H1 (cell line): Measurements from ENCODE around the gene PRR23E.

Source experiments
- CTCF ChIP-seq, 3 experiments: IDR thresholded peaks; 1 replicate in 2 of 3; 2 replicates in 1 of 3; pipeline versions ENCODE4 v1.5.1 to v1.6.1; 2011; ENCODE audit warnings: low read length in 3 of 3, mild to moderate bottlenecking in 3 of 3, inconsistent platforms in 2 of 3, low read depth in 1 of 3, moderate library complexity in 1 of 3; ENCODE audit not compliant: insufficient read depth in 1 of 3; ENCODE audit errors: control extremely low read depth in 1 of 3
- EP300 ChIP-seq, 2 experiments: IDR thresholded peaks; 1 replicate in 1 of 2; 2 replicates in 1 of 2; pipeline ENCODE4 v1.6.1; 2011 to 2012; ENCODE audit warnings: low read depth in 2 of 2, low read length in 2 of 2, mild to moderate bottlenecking in 2 of 2, borderline replicate concordance in 1 of 2, inconsistent platforms in 1 of 2, moderate library complexity in 1 of 2
- POLR2A ChIP-seq, 2 experiments: IDR thresholded peaks; 1 replicate in 1 of 2; 2 replicates in 1 of 2; pipeline ENCODE4 v1.6.1; 2011; ENCODE audit warnings: low read depth in 2 of 2, low read length in 2 of 2, mild to moderate bottlenecking in 2 of 2; ENCODE audit errors: control extremely low read depth in 1 of 2
- USF2 ChIP-seq: IDR thresholded peaks from 2 replicates; pipeline ENCODE4 v1.6.1; 2011; ENCODE audit warnings: low read length, improper control_type of control experiment

- no peak for TF ChIP-seq EP300 (IDR thresholded peaks at IDR 0.05; ENCODE audit: borderline replicate concordance in 1 of 2, low read depth in 2 of 2, low read length in 2 of 2)
- no peak for TF ChIP-seq CTCF (IDR thresholded peaks at IDR 0.05; ENCODE audit: control extremely low read depth in 1 of 3, insufficient read depth in 1 of 3, low read depth in 1 of 3, low read length in 3 of 3)
- no peak for TF ChIP-seq POLR2A (IDR thresholded peaks at IDR 0.05; ENCODE audit: control extremely low read depth in 1 of 2, low read depth in 2 of 2, low read length in 2 of 2)
- no peak for TF ChIP-seq USF2
Measured at GRCh38 chr3:127196466-127197299, 3.8 kb downstream of the PRR23E start.
